GM21528 (cell line): ENCODE data around the gene VARS1.
"Not testable (repeated sequence)": the region's sequence is repeated elsewhere in the genome, so short reads cannot be mapped to it uniquely, and the experiment has no call there.

Experiments
- ATAC-seq: cut with Tn5 transposase; IDR thresholded peaks from one replicate; pipeline ENCODE4 v1.9.1; 2021; ENCODE audit warnings: mild to moderate bottlenecking, moderate library complexity; ENCODE audit not compliant: unreplicated experiment, low FRiP score

The VARS1 gene

GRCh38 chr6:31795616-31796298 lies at the start of gene VARS1:
VARS1 (minus strand) TSS chr6:31795752; CDS start chr6:31795217, 535 bp downstream.
- peak; percentile 67 for ATAC-seq

GRCh38 chr6:31844507-31844906 lies 49.0 kb upstream of the VARS1 start:
- no peak for ATAC-seq

- no peak for ATAC-seq
These were observed 46.5 kb upstream of the VARS1 start for GRCh38 chr6:31842053-31842452.

DNA sequence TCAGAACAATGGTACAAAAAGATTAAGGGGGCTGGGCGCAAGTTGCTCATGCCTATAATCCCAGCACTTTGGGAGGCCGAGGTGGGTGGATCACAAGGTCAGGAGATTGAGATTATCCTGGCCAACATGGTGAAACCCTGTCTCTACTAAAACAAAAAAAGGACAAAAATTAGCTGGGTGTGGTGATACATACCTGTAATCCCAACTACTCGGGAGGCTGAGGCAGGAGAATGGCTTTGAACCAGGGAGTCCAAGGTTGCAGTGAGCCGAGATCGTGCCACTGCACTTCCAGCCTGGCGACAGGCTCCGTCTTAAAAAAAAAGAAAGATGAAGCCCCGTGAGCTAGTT lies 44.2 kb upstream of the VARS1 start:
- ATAC-seq, result not testable (repeated sequence)

DNA sequence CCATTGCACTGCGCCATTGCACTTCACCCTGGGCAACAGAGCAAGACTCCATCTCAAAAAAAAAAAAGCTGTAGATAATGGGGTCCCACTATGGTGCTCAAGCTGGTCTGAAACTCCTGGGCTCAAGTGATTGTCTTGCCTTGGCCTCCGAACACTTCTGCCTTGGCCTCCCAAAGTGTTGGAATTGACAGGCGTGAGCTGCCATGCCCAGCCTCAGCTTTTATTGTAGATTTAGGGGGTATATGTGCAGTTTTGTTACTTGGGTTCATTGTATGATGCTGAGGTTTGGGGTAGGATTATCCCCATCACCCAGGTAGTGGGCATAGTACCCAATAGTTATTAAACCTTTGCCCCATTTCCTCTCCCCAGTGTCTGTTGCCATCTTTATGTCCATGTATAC lies 43.4 kb upstream of the VARS1 start:
- no peak for ATAC-seq

DNA sequence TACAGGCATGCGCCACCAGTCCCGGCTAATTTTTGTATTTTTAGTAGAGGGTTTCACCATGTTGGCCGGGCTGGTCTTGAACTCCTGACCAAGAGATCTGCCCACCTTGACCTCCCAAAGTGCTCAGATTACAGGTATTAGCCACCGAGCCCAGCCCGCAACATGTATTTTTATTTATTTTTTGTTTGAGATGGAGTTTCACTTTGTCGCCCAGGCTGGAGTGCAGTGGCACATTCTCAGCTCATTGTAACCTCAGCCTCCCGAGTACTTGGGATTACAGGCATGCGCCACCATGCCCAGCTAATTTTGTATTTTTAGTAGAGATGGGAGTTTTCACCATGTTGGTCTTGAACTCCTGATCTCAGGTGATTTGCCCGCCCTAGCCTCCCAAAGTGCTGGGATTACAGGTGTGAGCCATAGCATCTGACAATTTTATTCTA lies 42.6 kb upstream of the VARS1 start:
- ATAC-seq, result not testable (repeated sequence)

DNA sequence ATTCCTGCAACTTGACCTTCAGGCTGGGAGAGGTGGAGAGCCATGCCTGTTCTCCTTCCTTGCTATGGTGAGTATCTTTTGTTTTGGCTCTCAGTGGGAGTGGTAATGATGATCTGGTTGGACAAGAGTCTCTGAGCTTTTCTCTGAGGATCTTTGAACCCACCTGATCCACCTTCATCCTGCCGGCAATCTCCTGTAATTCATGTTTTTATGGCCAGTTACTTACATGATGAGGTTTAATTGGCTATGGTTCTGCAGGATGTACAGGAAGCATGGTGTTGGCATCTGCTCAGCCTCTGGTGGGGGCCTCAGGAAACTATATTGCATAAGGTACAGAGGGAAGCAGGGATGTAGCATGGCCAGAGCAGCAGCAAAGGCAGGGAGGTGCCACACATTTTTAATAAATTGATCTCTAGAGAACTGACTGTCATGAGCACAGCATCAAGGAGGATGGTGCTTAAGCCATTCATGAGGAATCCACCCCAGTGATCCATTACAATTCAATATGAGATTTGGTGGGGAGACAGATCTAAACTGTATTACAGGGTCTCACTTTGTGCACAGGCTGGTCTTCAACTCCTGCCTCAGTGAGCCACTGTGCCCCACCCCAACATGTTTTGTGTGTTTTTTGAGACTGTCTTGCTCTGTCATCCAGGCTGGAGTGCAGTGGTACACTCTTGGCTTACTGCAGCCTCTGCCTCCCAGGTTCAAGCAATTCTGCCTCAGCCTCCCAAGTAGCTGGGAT lies 42.0 kb upstream of the VARS1 start:
- ATAC-seq, result no peak

- ATAC-seq, result no peak
These were observed 41.2 kb upstream of the VARS1 start for GRCh38 chr6:31836474-31837368.

DNA sequence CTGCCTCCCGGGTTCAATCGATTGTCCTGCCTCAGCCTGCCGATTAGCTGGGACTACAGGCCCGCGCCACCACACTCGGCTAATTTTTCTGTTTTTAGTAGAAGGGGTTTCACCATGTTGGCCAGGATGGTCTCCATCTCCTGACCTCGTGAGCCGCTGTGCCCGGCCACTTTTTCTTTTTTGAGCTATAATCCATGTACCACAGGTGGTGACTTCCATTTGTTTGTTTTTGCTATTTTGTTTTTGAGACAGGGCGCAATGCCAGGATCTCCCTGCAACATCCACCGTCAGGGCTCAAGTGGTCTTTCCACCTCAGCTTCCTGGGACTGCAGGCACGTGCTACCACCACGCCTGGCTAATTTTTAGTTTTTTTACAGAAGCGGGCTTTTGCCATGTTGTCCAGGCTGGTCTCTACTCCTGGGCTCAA lies 40.5 kb upstream of the VARS1 start:
- no peak for ATAC-seq

GRCh38 chr6:31834367-31835250 lies 39.1 kb upstream of the VARS1 start:
- ATAC-seq, result no peak

GRCh38 chr6:31831350-31832215 lies 36.0 kb upstream of the VARS1 start:
- no peak for ATAC-seq

DNA sequence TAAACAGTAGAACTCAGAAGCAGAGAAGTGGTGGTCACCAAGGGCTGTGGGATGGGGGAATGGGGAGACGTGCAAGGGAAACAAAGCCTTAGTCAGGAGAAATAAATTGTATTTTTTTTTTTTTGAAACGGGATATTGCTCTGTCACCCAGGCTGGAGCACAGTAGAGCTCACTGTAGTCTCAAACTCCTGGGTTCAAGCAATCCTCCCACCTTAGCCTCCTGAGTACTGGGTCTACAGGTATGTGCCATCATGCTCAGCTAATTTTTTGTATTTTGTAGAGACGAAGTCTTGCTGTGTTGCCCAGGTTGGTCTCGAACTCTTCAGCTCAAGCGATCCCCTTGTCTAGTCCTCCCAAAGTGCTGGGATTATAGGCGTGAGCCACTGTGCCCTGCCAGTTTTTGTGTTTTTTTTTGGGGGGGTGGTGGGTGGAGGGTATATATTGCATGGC lies 35.4 kb upstream of the VARS1 start:
- ATAC-seq, result no peak

GRCh38 chr6:31829633-31830283 lies 34.2 kb upstream of the VARS1 start:
- ATAC-seq, result no peak

DNA sequence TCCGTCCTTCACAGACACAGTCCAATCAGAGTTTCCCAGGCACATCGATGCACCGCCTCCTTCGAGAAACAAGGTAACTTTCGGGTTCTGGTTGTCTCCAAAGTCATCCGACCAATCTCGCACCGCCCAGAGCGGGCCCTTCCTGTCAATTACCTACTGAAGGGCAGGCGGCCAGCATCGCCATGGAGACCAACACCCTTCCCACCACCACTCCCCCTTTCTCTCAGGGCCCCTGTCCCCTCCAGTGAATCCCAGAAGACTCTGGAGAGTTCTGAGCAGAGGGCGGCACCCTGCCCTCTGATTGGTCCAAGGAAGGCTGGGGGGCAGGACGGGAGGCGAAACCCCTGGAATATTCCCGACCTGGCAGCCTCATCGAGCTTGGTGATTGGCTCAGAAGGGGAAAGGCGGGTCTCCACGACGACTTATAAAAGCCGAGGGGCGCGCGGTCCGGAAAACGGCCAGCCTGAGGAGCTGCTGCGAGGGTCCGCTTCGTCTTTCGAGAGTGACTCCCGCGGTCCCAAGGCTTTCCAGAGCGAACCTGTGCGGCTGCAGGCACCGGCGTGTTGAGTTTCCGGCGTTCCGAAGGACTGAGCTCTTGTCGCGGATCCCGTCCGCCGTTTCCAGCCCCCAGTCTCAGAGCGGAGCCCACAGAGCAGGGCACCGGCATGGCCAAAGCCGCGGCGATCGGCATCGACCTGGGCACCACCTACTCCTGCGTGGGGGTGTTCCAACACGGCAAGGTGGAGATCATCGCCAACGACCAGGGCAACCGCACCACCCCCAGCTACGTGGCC lies 31.9 kb upstream of the VARS1 start, which contains the start of gene HSPA1B:
Gene HSPA1B, plus strand, starts transcription at position 453 of the 794 bp plus-strand sequence. Its CDS starts 213 bp downstream, at position 666.
- peak; percentile 66 for ATAC-seq

GRCh38 chr6:31826793-31827285 lies 31.3 kb upstream of the VARS1 start:
- no peak for ATAC-seq

DNA sequence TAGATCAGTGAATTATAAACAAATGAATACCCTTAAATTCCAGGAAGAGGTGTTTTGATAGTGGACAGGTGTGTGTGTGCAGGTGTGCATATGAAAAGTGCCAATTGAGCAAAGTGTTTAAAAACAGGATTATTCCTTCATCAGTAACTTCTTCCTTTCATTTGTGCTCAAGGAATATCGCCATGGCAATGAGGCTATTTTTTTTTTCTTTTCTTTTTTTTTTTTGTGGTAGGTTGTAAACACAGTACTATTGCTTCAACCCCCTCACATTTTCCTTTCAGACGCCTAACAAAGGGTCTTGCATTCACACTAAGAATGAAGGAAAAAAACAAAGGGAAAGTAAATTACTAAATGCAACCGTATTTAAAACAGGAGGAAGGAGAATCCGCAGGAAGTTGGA lies 30.0 kb upstream of the VARS1 start:
- no peak for ATAC-seq

DNA sequence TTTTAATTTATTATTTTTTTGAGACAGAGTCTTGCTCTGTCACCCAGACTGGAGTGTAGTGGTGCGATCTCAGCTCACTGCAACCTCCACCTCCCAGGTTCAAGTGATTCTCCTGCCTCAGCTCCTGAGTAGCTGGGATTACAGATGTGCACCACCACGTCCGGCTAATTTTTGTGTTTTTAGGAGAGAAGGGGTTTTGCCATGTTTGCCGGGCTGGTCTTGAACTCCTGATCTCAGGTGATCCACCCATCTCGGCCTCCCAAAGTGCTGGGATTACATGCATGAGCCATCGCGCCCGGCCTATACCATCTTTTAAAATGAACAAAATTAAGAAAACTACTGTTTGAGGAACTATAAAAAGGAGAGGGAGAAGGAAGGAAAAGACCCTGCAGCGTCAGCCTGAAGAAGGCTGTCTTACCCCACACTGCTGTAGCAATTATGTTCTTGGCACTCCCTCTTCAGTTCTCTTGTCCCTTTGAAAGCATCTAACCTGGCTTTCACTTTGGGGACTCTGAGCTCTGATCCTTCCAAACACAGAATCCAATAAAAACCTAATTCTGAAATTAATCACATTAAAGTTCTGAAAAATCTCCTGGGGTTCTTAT lies 28.1 kb upstream of the VARS1 start:
- not testable (repeated sequence) for ATAC-seq
